ENCODE data around the gene PPME1. TPM values are rescaled to one million over a fixed set of nuclear protein-coding genes. Genes with fewer than 3 reads are reported as not detected.

PPME1 gene
- total RNA-seq, 2 donors from 2014 or later, result 15.3 to 17.8 TPM

DNA sequence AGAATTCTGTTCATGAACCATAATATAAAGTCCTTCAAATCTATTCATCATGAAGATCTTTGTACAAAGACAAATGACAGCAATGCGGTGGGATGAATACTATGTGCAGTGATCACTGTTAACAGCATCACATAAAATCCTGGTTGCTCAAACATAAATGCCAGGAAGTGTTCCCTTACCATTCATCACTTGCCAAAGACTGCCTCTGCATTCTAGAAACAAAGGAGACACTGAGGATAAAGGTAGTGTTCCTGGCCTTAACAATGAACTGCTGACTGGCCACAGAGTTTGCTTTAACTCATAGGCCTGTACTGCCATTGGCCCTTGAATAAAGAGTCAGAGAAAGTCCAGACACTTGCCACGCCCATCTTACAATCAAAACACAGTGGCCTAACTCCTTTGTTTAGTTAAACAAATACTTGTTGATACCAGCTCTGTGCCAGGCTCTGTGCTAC is 29.8 kb upstream of the PPME1 start:
- ATAC-seq (no peak), DNase-seq (no peak)
- no peaks in the 10 kb centered on the region for H3K9me3 ChIP-seq (ENCODE audit: control insufficient read depth, low read length, poor library complexity, severe bottlenecking)
- peaks cover 10% of the 10 kb centered on the region for H3K36me3 Mint-ChIP-seq (ENCODE audit: low read depth)
- H3K27ac Mint-ChIP-seq, result no peak overlapping the region
- H3K4me3 Mint-ChIP-seq, result no peak overlapping the region
- no peaks in the 10 kb centered on the region for H3K27me3 Mint-ChIP-seq
- peaks cover 11% of the 10 kb centered on the region for H3K4me1 Mint-ChIP-seq

- H3K9me3 ChIP-seq (ENCODE audit: control insufficient read depth, low read length, poor library complexity, severe bottlenecking), result no peaks in the 10 kb centered on the region
- Mint-ChIP-seq H3K27me3 (no peaks in the 10 kb centered on the region), H3K27ac (no peak overlapping the region), H3K4me3 (no peak overlapping the region), H3K36me3 (ENCODE audit: low read depth) (peaks cover 9% of the 10 kb centered on the region), H3K4me1 (peaks cover 11% of the 10 kb centered on the region)
- no peak for DNase-seq
- no peak for ATAC-seq
Measured at GRCh38 chr11:74141908-74142307, 29.2 kb upstream of the PPME1 start.

- Mint-ChIP-seq H3K27me3 (no peaks in the 10 kb centered on the region), H3K27ac (no peak overlapping the region), H3K36me3 (ENCODE audit: low read depth) (peaks cover 7% of the 10 kb centered on the region), H3K4me1 (peaks cover 11% of the 10 kb centered on the region), H3K4me3 (peak overlapping the region; percentile 41)
- no peak for DNase-seq
- no peak for ATAC-seq
- H3K9me3 ChIP-seq (ENCODE audit: control insufficient read depth, low read length, poor library complexity, severe bottlenecking), result no peaks in the 10 kb centered on the region
Measured at GRCh38 chr11:74142624-74143023, 28.5 kb upstream of the PPME1 start.

GRCh38 chr11:74144592-74144991 is 26.5 kb upstream of the PPME1 start:
- no peaks in the 10 kb centered on the region for H3K9me3 ChIP-seq (ENCODE audit: control insufficient read depth, low read length, poor library complexity, severe bottlenecking)
- Mint-ChIP-seq H3K4me1 (peaks cover 11% of the 10 kb centered on the region), H3K36me3 (ENCODE audit: low read depth) (peaks cover 6% of the 10 kb centered on the region), H3K27ac (no peak overlapping the region), H3K4me3 (no peak overlapping the region), H3K27me3 (no peaks in the 10 kb centered on the region)
- no peak for ATAC-seq
- DNase-seq, result no peak

- no peaks in the 10 kb centered on the region for H3K9me3 ChIP-seq (ENCODE audit: control insufficient read depth, low read length, poor library complexity, severe bottlenecking)
- Mint-ChIP-seq H3K27ac (no peak overlapping the region), H3K27me3 (no peaks in the 10 kb centered on the region), H3K36me3 (ENCODE audit: low read depth) (peaks cover 3% of the 10 kb centered on the region), H3K4me3 (no peak overlapping the region), H3K4me1 (peaks cover 8% of the 10 kb centered on the region)
- ATAC-seq (no peak), DNase-seq (no peak)
Measured at GRCh38 chr11:74147199-74147929, 23.7 kb upstream of the PPME1 start.

- peaks cover 5% of the 10 kb centered on the region for H3K4me1 Mint-ChIP-seq
- H3K4me3 Mint-ChIP-seq, result no peak overlapping the region
- H3K27ac Mint-ChIP-seq, result no peak overlapping the region
- peaks cover 3% of the 10 kb centered on the region for H3K36me3 Mint-ChIP-seq (ENCODE audit: low read depth)
- ATAC-seq (no peak), DNase-seq (no peak)
- H3K9me3 ChIP-seq (ENCODE audit: control insufficient read depth, low read length, poor library complexity, severe bottlenecking), result no peaks in the 10 kb centered on the region
- no peaks in the 10 kb centered on the region for H3K27me3 Mint-ChIP-seq
Measured at GRCh38 chr11:74153224-74153623, 17.9 kb upstream of the PPME1 start.

DNA sequence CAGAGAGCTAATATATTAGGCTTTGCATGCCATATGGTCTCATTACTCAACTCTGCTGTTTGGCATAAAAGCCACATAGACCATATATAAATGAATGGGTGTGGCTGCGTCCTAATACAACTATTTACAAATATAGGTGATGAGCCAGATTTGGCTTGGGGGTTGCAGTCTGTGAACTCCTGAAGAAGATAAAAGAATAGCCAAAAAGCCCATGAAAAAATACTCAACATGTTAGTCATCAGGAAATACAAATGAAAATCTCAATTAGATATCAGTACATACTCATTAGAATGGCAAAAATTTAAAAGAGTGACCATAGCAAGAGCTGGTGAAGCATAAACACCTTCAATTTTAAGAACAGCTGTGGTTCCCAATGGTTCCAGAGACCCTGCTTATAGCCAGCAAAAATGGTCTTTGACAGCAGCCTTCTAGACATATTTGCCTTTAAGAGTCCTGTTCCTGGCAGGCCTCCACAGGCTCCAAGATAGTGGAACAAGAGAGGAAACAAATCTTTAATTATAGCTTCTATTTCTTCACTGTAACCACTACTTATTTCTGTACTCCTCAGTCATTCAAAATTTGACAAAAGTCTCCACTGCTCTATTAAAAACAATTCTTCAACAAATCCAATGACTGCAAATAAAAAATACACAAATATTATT is 16.3 kb upstream of the PPME1 start:
- no peaks in the 10 kb centered on the region for H3K27me3 Mint-ChIP-seq
- peaks cover 5% of the 10 kb centered on the region for H3K4me1 Mint-ChIP-seq
- H3K27ac Mint-ChIP-seq, result no peak overlapping the region
- no peaks in the 10 kb centered on the region for H3K36me3 Mint-ChIP-seq (ENCODE audit: low read depth)
- no peak for DNase-seq
- ATAC-seq, result no peak
- no peak overlapping the region for H3K4me3 Mint-ChIP-seq
- no peaks in the 10 kb centered on the region for H3K9me3 ChIP-seq (ENCODE audit: control insufficient read depth, low read length, poor library complexity, severe bottlenecking)

DNA sequence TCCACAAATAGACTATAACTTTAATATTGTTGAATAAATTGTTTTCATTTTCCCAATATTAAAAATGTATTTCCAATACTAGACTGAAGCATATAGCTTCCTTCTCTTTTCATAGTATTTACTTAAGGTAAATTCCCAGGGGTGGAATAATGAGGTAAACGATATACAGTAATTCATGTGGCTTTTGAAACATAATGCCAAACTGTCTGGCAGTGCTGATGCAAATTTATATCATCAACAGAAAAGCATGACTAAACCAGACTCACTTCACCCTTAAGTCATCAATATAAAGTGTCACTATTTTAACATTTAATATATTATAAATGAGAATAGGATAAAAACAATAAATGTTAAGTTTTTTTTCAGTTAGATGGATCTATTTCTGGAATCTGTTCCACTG is 13.9 kb upstream of the PPME1 start:
- no peak overlapping the region for H3K4me3 Mint-ChIP-seq
- H3K27ac Mint-ChIP-seq, result no peak overlapping the region
- no peak for ATAC-seq
- H3K4me1 Mint-ChIP-seq, result peaks cover 14% of the 10 kb centered on the region
- peaks cover 4% of the 10 kb centered on the region for H3K36me3 Mint-ChIP-seq (ENCODE audit: low read depth)
- no peaks in the 10 kb centered on the region for H3K9me3 ChIP-seq (ENCODE audit: control insufficient read depth, low read length, poor library complexity, severe bottlenecking)
- no peaks in the 10 kb centered on the region for H3K27me3 Mint-ChIP-seq
- no peak for DNase-seq

DNA sequence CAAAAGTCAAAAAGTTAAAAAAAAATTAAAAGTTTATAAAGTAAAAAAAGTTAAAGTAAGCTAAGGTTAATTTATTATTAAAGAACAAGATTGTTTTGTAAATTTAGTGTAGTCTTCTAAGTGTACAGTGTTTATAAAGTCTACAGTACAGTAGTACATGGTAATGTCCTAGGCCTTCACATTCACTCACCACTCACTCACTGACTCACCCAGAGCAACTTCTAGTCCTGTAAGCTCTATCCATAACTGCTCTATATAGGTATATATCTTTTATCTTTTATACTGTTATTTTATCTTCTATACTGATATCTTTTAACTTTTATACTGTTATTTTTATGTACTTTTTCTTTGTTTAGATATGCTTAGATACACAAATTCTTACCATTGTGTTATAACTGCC is 11.4 kb upstream of the PPME1 start:
- ATAC-seq (no peak), DNase-seq (no peak)
- Mint-ChIP-seq H3K27me3 (no peaks in the 10 kb centered on the region), H3K27ac (no peak overlapping the region), H3K4me1 (peaks cover 16% of the 10 kb centered on the region), H3K36me3 (ENCODE audit: low read depth) (peaks cover 6% of the 10 kb centered on the region), H3K4me3 (no peak overlapping the region)
- H3K9me3 ChIP-seq (ENCODE audit: control insufficient read depth, low read length, poor library complexity, severe bottlenecking), result no peaks in the 10 kb centered on the region

DNA sequence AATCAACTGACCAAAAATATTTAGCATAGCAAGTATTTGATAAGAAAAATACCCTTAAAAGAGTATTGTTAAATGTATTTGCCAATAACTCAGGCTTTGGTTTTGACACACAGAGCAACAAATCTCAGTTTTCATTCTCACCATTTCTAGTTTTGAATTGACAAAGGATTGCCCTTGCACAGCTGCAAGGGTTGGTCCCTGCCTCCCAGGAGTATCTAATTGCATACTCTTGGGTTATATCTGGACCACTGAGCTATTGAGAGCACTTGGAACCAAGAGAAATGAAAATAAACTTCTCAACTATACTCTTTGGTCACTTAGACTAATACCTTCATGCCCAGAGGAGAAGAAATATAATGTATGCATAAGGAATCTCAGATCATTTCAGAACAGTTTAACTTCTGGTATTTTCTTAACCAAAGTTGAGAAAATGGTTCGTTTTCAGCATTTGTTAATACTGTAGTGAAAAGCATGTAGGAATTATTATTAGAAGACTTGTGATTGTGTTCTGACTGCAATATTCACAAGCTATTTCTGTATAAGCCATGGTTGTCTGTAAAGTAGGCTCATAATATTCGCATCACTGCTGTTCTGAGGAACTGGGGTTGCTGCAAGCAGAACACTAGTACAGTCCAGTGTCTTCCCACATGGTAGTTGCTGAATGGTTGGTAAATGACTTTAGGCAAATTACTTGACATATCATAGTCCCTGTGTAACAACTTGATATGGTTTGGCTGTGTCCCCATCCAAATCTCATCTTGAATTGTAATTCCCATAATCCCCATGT is 8.2 kb upstream of the PPME1 start:
- Mint-ChIP-seq H3K4me3 (no peak overlapping the region), H3K27ac (no peak overlapping the region), H3K4me1 (peaks cover 13% of the 10 kb centered on the region), H3K27me3 (no peaks in the 10 kb centered on the region), H3K36me3 (ENCODE audit: low read depth) (peaks cover 6% of the 10 kb centered on the region)
- no peak for DNase-seq
- ATAC-seq, result no peak
- H3K9me3 ChIP-seq (ENCODE audit: control insufficient read depth, low read length, poor library complexity, severe bottlenecking), result no peaks in the 10 kb centered on the region

GRCh38 chr11:74168838-74169237 is 2.3 kb upstream of the PPME1 start:
- no peak for ATAC-seq
- Mint-ChIP-seq H3K36me3 (ENCODE audit: low read depth) (no peaks in the 10 kb centered on the region), H3K27ac (no peak overlapping the region), H3K4me3 (no peak overlapping the region), H3K4me1 (peaks cover 5% of the 10 kb centered on the region), H3K27me3 (no peaks in the 10 kb centered on the region)
- no peaks in the 10 kb centered on the region for H3K9me3 ChIP-seq (ENCODE audit: control insufficient read depth, low read length, poor library complexity, severe bottlenecking)
- DNase-seq, result no peak

GRCh38 chr11:74169738-74170458 is 1.2 kb upstream of the PPME1 start:
- no peak for DNase-seq
- H3K9me3 ChIP-seq (ENCODE audit: control insufficient read depth, low read length, poor library complexity, severe bottlenecking), result no peaks in the 10 kb centered on the region
- no peaks in the 10 kb centered on the region for H3K27me3 Mint-ChIP-seq
- H3K36me3 Mint-ChIP-seq (ENCODE audit: low read depth), result peaks cover 2% of the 10 kb centered on the region
- H3K27ac Mint-ChIP-seq, result no peak overlapping the region
- ATAC-seq, result no peak
- H3K4me3 Mint-ChIP-seq, result no peak overlapping the region
- peaks cover 10% of the 10 kb centered on the region for H3K4me1 Mint-ChIP-seq

GRCh38 chr11:74171630-74171968 is 510 bp downstream of the PPME1 start:
- DNase-seq (no peak), ATAC-seq (no peak)
- Mint-ChIP-seq H3K36me3 (ENCODE audit: low read depth) (peaks cover 2% of the 10 kb centered on the region), H3K27me3 (no peaks in the 10 kb centered on the region), H3K27ac (no peak overlapping the region), H3K4me1 (peaks cover 10% of the 10 kb centered on the region), H3K4me3 (no peak overlapping the region)
- H3K9me3 ChIP-seq (ENCODE audit: control insufficient read depth, low read length, poor library complexity, severe bottlenecking), result no peaks in the 10 kb centered on the region
